ENCODE measurements around the gene FBXO28.

DNA sequence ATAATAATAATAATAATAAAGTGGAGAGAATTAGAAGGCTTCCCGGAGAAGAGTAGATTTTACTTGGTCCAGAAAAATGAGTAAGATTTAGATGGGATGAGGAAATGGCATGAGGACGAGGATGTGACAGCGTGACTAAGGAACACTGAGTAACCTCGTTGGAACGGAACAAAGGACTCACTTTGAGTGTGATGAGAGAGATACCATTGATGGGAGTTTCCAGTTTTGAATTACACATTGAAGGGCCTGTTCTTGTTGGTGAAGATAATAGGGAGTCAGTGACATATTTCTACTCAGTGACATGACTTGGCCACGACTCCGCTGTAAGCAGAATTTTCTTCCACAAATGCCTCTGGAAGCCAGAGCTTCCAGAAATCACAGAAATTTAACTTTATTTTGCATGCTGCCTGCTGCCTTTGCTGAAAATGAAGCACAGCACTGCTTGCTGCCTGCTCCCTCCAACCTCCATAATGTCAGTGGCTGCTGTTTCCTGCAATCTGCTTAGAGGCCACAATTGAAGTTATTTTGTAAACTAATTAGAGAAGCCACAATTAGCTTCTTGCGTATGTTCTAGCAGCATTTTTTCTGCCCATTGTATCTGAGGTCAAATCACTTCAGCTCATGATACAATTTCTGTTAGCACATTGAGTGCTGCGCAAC is 33.7 kb upstream of the FBXO28 start:
- TF ChIP-seq EZH2phosphoT487 (IDR thresholded peaks at IDR 0.05; ENCODE audit: insufficient read depth, low read depth) (no peak), EZH2 (IDR thresholded peaks at IDR 0.05; ENCODE audit: insufficient read depth, poor library complexity, severe bottlenecking) (no peak)
